Measurements from ENCODE around the gene TDRD10. TPM values are rescaled to one million over a fixed set of nuclear protein-coding genes. Genes with fewer than 3 reads are reported as not detected.

Gene TDRD10
- total RNA-seq, 6 donors from 2014 or later, result 6.2 to 47.1 (median 12.6) TPM

- no peak for DNase-seq
- no peaks in the 10 kb centered on the region for H3K9me3 ChIP-seq
- peak in 1 of 2 donors; percentile 23 for ATAC-seq (ENCODE audit: low FRiP score in 2 of 2)
- 65 to 67% methylated on average over 3 of the region's 3 CpGs for WGBS, 2 donors
- no peaks in the 10 kb centered on the region for H3K27me3 ChIP-seq
- H3K27ac ChIP-seq, result peak overlapping the region in 1 of 4 donors; percentile 80
- H3K4me3 ChIP-seq, result no peak overlapping the region
- H3K4me1 ChIP-seq, result peaks cover 19 to 50% (median 40%) of the 10 kb centered on the region in 4 donors
- H3K36me3 ChIP-seq, result peaks cover 9 to 37% (median 13%) of the 10 kb centered on the region in 4 donors
- TF ChIP-seq EP300 (IDR thresholded peaks at IDR 0.05), result no peak
Observed at GRCh38 chr1:154466206-154466605, 35.8 kb upstream of the TDRD10 start.

DNA sequence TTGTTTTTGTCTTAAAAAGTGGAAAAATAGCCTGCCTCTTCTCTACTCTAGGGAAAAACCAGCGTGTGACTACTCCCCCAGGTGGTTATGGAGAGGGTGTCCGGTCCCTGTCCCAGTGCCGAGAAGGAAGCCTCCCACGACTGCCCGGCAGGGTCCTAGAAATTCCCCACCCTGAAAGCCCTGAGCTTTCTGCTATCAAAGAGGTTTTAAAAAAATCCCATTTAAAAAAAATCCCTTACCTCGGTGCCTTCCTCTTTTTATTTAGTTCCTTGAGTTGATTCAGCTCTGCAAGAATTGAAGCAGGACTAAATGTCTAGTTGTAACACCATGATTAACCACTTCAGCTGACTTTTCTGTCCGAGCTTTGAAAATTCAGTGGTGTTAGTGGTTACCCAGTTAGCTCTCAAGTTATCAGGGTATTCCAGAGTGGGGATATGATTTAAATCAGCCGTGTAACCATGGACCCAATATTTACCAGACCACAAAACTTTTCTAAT lies 35.0 kb upstream of the TDRD10 start:
- Histone ChIP-seq H3K27ac (peak overlapping the region in 1 of 4 donors; percentile 80), H3K9me3 (no peaks in the 10 kb centered on the region), H3K36me3 (peaks cover 9 to 32% (median 12%) of the 10 kb centered on the region in 4 donors), H3K4me1 (peaks cover 19 to 47% (median 37%) of the 10 kb centered on the region in 4 donors), H3K27me3 (no peaks in the 10 kb centered on the region), H3K4me3 (no peak overlapping the region)
- no peak for TF ChIP-seq EP300 (IDR thresholded peaks at IDR 0.05)
- no peak for TF ChIP-seq POLR2AphosphoS5 (IDR thresholded peaks at IDR 0.05)
- no peak for TF ChIP-seq POLR2A (IDR thresholded peaks at IDR 0.05)
- 47 to 60% methylated on average over 8 of the region's 8 CpGs for WGBS, 2 donors
- DNase-seq, result no peak
- ATAC-seq (ENCODE audit: low FRiP score in 2 of 2), result no peak

GRCh38 chr1:154467434-154468102 lies 34.5 kb upstream of the TDRD10 start:
- peaks cover 9 to 36% (median 12%) of the 10 kb centered on the region in 4 donors for H3K36me3 ChIP-seq
- H3K4me3 ChIP-seq, result no peak overlapping the region
- WGBS, 2 donors, result 89 to 91% methylated on average over 11 of the region's 11 CpGs
- no peaks in the 10 kb centered on the region for H3K9me3 ChIP-seq
- H3K27ac ChIP-seq, result peak overlapping the region in 1 of 4 donors; percentile 8
- no peaks in the 10 kb centered on the region for H3K27me3 ChIP-seq
- no peak for TF ChIP-seq POLR2AphosphoS5 (IDR thresholded peaks at IDR 0.05)
- no peak for TF ChIP-seq EP300 (IDR thresholded peaks at IDR 0.05)
- no peak for TF ChIP-seq CTCF (IDR thresholded peaks at IDR 0.05)
- no peak for TF ChIP-seq POLR2A (IDR thresholded peaks at IDR 0.05)
- DNase-seq, result no peak
- ATAC-seq (ENCODE audit: low FRiP score in 2 of 2), result no peak
- H3K4me1 ChIP-seq, result peaks cover 13 to 41% (median 32%) of the 10 kb centered on the region in 4 donors

DNA sequence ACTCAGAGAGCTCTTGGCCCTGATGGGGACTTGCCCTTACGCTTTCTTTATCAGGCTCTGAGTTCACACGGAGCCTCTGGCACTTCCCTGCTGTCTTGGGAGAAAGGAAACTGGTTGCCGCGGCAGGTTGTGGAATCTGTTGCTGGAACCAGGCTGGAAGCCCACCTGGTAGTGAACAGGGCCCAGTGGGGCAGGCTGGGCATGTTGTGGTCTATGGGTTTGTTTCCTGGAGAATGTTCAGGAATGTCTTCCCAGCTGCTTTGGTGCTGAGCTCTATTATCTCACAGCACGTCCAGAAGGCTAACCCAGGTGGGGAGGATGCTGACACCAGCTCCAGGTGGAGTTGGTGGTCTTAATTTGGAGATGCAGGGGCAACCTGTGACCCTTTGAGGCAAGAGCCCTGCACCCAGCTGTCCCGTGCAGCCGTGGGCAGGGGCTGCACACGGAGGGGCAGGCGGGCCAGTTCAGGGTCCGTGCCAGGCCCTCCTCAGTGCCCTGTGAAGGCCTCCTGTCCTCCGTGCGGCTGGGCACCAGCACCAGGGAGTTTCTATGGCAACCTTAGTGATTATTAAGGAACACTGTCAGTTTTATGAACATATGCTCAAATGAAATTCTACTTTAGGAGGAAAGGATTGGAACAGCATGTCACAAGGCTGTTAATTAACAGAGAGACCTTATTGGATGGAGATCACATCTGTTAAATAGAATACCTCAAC lies 33.3 kb upstream of the TDRD10 start:
- ATAC-seq (ENCODE audit: low FRiP score in 2 of 2), result no peak
- 85 to 86% methylated on average over 5 to 12 of the region's 12 CpGs for WGBS, 2 donors
- DNase-seq, result no peak

DNA sequence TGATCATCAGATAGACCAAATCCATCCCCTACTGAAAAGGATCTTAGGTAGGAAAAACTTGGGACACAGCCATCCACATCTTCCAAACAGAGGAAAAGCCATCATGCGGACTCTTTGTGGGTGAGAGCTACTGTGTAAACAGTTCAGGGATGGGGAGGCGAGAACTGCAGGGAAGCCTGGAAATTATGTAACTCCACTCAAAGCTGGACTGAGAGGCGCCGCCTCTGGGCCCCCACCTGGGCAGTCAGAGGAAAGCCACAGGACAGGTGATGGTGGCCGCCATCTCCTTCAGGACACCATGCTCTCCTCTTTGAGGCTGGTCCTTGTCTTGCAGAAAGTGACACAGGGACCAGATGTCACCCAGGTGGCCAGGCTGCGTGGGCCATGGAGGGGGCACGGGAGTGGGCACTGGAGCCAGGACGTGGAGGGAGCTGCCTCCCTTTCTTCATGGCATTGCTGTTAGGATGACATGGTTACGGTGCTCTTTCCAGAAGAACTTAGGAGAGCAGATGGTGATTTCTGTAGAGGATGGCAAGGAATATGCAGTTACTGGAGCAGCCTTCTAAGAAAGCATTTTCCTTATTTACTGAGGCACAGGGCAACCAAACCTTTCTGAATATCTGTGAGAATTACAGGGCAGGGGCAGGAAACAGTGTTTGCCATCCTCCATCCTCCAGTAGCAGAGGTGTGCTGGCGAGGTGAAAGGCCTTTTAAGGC lies 32.0 kb upstream of the TDRD10 start:
- H3K27ac ChIP-seq, result no peak overlapping the region
- peak; percentile 24 to 76 for ATAC-seq (ENCODE audit: low FRiP score in 2 of 2)
- peak; percentile 49 to 72 for DNase-seq

More for the DNA sequence above, 33.3 kb upstream of the TDRD10 start:
- H3K4me1 ChIP-seq, result peaks cover 3 to 29% (median 20%) of the 10 kb centered on the region in 4 donors
- no peak for TF ChIP-seq POLR2AphosphoS5 (IDR thresholded peaks at IDR 0.05)
- no peak for TF ChIP-seq CTCF (IDR thresholded peaks at IDR 0.05)
- TF ChIP-seq POLR2A (IDR thresholded peaks at IDR 0.05), result no peak
- no peak for TF ChIP-seq EP300 (IDR thresholded peaks at IDR 0.05)
- peaks cover 9 to 36% (median 12%) of the 10 kb centered on the region in 4 donors for H3K36me3 ChIP-seq
- H3K9me3 ChIP-seq, result no peaks in the 10 kb centered on the region
- peak overlapping the region in 1 of 4 donors; percentile 4 for H3K27ac ChIP-seq
- no peak overlapping the region for H3K4me3 ChIP-seq
- no peaks in the 10 kb centered on the region for H3K27me3 ChIP-seq

More for the DNA sequence above, 32.0 kb upstream of the TDRD10 start:
- Histone ChIP-seq H3K9me3 (no peaks in the 10 kb centered on the region), H3K4me3 (no peak overlapping the region), H3K36me3 (peaks cover 8 to 36% (median 12%) of the 10 kb centered on the region in 4 donors), H3K27me3 (no peaks in the 10 kb centered on the region), H3K4me1 (peaks cover 7 to 25% (median 22%) of the 10 kb centered on the region in 4 donors)
- TF ChIP-seq POLR2A (IDR thresholded peaks at IDR 0.05) (no peak), POLR2AphosphoS5 (IDR thresholded peaks at IDR 0.05) (peak in 1 of 2 donors; percentile 4), EP300 (IDR thresholded peaks at IDR 0.05) (no peak), CTCF (IDR thresholded peaks at IDR 0.05) (peak in 2 of 6 experiments; percentile 9 to 32)
- WGBS, 2 donors, result 69 to 77% methylated on average over 10 of the region's 10 CpGs
